Right kidney (tissue), 1 donor: ENCODE data around the gene DDX39A.
"Not testable (repeated sequence)": the region's sequence is repeated elsewhere in the genome, so short reads cannot be mapped to it uniquely, and the experiment has no call there.

Experiments
- DNase-seq: peaks from one replicate; pipeline ENCODE4 v3.0.0-alpha.2; 2016

The DDX39A gene

GRCh38 chr19:14391156-14391821 is 27.9 kb downstream of the DDX39A start:
- DNase-seq, result no peak

DNA sequence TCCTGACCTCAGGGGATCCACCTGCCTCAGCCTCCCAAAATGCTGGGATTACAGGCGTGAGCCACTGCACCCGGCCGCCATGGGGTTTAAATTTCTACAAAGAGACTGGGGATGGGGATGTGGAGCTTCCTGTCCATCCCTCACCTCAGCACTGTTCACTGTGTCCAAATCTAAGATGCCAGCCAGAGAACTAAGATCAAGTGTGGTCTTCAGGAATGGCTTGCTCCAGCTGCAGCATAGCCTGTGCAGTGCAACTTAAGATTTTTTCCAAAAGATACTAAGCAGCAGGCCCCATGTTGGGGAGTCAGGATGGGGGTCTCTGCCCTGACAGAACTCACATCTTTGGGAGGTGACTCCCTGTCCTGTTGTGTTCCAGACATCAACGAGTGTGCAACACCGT is 28.6 kb downstream of the DDX39A start:
- DNase-seq, result no peak

DNA sequence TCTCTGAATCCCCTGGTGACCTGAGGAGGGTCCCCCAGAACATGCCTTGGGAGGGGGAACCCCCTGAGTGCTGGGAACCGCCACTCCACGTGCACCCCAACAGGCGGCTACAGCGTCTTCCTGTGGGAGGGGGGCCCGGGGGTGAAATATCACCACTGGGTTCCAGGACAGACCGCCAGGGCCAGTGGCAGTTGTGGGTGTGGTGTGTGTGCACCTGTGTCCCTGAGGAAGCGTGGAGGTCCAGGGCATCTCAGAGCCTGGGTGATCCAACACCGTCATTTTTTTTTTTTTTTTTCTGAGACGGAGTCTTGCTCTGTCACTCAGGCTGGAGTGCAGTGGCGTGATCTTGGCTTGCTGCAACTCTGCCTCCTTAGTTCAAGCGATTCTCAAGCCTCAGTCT is 33.6 kb downstream of the DDX39A start:
- no peak for DNase-seq

DNA sequence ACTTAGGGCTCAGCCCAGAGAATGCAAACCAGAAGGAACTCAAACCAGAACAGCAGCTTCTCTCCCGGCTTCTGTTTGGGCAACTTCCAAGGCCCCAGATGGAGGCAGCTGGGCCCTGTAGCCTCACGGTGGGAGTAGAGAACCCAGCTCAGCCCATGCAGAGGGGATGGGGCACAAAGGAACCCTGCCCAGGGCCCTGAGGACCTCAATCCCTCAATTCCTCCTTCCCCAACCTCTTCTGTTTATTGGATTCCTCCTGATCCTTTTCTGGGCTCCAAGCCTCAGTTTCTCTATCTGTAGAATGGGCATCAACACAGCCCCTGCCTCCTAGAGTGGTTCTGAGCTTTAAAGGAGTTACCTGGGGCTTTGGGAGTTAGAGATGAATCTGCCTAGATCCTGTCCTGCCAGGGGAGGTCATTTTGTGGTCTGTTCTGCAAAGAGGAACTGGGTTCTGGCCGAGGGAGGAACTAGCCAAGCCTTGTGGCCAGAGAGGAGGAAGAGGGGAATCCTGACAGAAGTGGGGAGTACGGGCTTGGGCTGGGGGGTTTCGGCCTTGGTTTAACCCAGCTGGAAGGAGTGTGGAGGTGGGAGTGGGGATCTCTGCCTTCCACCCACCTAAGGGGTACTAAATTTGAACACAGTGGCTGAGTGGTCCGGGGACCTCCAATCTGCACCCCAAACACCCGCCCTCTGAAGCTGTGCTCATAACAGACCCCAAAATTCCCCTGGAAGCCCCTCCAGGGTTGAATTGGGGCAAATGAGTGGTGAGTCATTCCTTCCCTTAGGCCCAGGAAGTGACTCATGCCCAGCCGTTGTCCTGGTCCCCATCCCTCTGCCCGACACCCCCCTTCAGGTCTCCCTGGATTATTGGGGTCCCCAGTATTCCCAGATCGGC is 35.2 kb downstream of the DDX39A start:
- no peak for DNase-seq

GRCh38 chr19:14381689-14382474 is 37.3 kb downstream of the DDX39A start:
- DNase-seq, result no peak

DNA sequence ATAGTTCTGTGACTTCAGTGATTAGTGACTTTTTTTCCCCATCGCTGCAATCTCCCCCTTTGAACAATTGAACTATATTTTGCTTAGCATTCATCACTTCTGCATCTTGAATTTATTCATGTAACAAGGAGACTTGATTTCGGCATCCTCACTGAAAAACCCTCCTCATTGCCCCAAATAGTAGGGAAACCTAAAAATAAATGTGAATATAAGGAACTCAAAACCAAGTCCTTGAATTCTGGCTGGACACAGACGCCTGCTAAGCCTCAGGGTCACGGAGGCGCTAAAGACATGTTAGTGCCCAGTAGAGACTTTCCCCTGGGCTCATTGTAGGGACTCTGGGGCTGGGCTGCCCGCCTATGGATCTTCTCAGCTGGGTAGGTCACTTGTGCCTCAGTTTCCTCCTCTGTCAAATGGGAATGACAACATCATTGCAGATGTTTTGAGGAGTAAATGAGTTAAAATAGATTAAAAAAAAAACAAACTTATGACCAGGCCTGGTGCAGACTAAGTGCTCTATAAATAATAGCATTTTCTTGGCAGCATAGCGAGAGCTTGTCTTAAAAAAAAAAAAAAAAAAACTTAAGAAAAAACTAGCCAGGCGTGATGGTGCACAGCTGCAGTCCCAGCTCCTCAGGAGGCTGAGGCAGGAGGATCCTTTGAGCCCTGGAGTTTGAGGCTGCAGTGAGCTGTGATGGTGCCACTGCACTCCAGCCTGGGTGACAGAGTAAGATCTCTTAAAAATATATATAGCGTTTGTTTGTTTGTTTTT is 39.7 kb downstream of the DDX39A start:
- DNase-seq, result no peak

DNA sequence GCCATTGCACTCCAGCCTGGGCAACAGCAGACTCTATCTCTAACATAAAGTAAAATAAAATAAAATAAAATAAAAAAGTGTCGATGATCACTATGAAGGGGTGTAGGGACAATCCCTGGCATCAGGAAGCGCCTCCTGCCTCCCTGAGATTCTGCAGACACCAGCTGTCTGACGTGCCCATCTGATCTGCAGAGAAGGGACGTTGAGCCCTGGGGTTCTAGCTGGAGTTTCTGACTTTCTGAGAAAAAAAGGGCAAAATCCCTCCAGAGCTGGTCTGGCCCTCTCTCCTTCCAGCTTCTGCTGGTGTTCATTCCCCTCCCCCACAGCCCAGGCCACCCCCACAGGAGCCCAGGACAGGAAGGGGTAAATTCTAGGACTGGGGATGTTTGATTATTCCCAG is 40.3 kb downstream of the DDX39A start:
- no peak for DNase-seq

- no peak for DNase-seq
These were observed 41.2 kb downstream of the DDX39A start for GRCh38 chr19:14377883-14378328.

DNA sequence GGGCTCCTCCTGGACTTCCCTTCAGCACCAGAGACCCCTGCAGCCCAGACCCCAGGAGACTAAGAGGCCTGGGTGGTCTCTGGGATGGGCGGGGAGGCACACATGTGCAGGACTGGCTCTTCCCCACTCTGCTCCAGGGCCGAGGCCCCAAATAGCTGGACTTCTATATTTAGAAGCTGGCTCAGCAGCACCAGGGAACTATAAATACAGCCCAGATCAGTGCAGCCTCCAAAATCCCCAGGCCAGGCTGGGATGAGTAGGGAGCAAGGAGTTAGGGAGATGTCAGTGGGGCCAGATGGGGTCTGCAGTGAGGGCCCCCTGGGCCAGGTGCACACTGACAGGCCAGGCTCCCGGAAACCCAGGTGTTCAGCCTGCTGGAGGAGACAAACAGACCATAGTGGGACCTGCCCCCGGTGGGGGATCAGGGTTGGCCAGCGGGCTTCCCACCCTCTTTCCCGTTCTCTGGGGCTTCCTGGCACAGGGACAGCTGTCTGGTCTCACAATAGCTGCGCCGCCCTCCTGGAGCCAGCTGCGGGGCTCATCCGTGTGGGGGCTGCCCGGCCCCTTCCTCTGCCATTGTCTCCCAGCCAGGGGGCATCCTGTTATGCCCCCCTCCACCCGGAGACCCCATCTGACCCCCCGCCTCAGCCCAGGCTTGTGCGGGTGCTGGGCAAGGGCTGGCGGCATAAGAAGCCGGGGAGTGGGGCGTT is 43.4 kb downstream of the DDX39A start:
- no peak for DNase-seq

DNA sequence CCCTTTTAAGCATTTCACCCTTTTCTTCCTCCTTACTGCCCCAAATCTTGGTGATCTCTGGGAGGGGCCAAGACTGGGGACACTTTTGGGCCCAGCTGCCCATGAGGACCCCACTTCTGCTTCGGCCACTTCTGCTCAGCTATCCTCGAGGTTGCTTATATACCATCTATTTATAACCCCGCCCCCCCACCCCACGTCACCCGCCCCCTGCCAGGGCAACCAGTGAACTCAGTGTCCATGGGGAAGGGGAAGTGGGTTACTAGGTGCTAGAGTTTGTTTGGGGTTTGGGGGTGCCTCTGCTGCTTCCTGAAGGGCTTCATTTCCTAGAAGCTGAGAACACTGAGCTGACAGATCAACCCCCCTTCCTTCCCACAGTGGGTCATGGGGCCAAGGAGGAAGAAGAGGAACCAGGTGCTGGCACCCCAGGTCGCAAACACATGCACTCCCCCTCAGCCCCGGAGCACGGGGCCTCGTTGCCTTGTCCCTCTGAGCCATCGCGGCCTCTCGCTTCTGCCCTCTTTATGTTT is 44.0 kb downstream of the DDX39A start:
- no peak for DNase-seq

- DNase-seq, result not testable (repeated sequence)
These were observed 44.8 kb downstream of the DDX39A start for GRCh38 chr19:14374313-14374712.

DNA sequence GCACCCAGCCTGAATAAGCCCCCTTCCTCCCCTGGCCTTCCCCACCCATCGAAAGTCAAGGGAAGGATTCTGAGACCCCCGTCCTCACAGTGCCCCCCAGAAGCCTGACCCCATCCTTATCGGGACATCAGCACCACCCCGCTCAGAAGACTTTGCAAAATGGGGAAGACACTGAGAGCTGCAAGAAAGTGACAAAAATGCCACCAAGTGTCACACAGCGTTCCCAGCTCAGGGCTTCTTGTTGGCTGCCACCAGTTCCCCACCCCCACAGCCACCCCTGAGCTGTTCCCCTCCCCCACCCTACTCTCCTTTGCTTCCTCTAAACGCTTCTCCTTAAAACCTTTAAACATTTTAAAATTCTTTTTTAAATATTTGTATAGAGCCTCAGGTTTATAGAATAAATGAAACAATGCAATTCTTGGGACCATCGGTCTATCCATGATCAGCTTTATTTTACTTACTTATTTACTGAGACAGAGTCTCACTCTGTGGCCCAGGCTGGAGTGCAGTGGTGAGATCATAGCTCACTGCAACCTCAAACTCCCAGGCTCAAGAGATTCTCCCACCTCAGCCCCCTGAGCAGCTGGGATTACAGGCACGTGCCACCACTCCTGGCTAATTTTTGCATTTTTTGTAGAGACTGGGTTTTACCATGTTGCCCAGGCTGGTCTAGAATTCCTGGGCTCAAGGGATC is 46.6 kb downstream of the DDX39A start:
- DNase-seq, result not testable (repeated sequence)

- DNase-seq, result no peak
These were observed 47.8 kb downstream of the DDX39A start for GRCh38 chr19:14371301-14371821.

GRCh38 chr19:14370940-14371280 is 48.2 kb downstream of the DDX39A start:
- no peak for DNase-seq

- no peak for DNase-seq
These were observed 48.8 kb downstream of the DDX39A start for GRCh38 chr19:14370169-14370939.

GRCh38 chr19:14369399-14370168 is 49.6 kb downstream of the DDX39A start:
- DNase-seq, result no peak

DNA sequence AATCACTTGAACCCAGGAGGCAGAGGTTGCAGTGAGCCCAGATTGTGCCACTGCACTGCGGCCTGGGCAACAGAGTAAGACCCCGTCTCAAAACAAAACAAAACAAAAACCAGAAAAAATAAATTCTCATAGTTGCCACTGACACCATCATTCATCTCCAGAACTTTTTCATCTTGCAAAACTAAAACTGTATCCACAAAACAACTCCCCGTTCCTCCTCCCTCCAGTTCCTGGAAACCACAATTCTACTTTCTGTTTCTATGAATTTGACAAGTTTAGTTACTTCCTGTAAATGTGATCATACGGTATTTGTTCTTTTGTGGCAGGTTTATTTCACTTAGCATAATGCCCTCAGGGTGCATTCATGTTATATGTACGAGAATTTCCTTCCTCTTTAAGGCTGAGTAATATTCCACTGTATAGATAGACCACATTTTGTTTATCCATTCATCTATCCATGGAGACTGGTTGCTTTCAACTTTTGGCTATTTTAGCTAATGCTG is 51.1 kb downstream of the DDX39A start:
- DNase-seq, result no peak

DNA sequence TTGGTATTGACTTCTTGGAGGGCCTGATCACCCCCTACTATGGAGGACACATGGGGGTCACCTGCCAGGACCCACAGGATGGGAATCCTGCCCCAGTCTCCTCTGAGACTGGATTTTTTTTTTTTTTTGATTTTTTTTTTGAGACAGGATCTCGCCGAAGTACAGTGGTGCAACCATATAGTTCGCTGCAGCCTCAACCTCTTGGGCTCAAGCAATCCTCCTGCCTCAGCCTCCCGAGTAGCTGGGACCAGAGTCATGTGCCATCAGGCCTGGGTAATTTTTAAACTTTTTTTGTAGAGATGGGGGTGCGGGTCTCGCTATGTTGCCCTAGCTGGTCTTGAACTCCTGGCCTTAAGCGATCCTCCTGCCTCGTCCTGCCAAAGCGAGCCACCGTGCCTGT is 52.1 kb downstream of the DDX39A start:
- no peak for DNase-seq

GRCh38 chr19:14366529-14366928 is 52.6 kb downstream of the DDX39A start:
- DNase-seq, result no peak
